Stomach (tissue), 9 donors: ENCODE results near the gene TMEM128. TPM values are rescaled to one million over a fixed set of nuclear protein-coding genes. Genes with fewer than 3 reads are reported as not detected.

ENCODE experiments used
- DNase-seq, 2 donors: peaks; one replicate each; pipeline versions ENCODE4 v3.0.0 to v3.0.0-alpha.2; 2013 to 2019
- H3K27ac ChIP-seq, 5 donors: fragments of 200-600 bp in 4 of 5; sonication (generic) in 4 of 5; one replicate each; pipeline ENCODE4 v1.5.1; 2013 to 2019; ENCODE audit warnings: mild to moderate bottlenecking in 1 of 5, moderate library complexity in 1 of 5
- H3K27me3 ChIP-seq, 3 donors: fragments of 200-600 bp; sonication (generic); one replicate each; pipeline ENCODE4 v1.5.1; 2017 to 2019; ENCODE audit warnings: mixed run types in 1 of 3
- H3K36me3 ChIP-seq, 4 donors: fragments of 200-600 bp; sonication (generic); 1 replicate in 3 of 4; 2 replicates in 1 of 4; pipeline ENCODE4 v1.5.1; 2016 to 2019
- H3K4me1 ChIP-seq, 4 donors: fragments of 200-600 bp; sonication (generic); one replicate each; pipeline ENCODE4 v1.5.1; 2016 to 2019
- H3K4me3 ChIP-seq, 4 donors: fragments of 200-600 bp; sonication (generic) in 3 of 4; one replicate each; pipeline ENCODE4 v1.5.1; 2016 to 2019; ENCODE audit warnings: mild to moderate bottlenecking in 1 of 4
- H3K9me3 ChIP-seq, 4 donors: fragments of 200-600 bp; sonication (generic); one replicate each; pipeline ENCODE4 v1.5.1; 2016 to 2019
- EP300 ChIP-seq: sonication (generic); formaldehyde crosslinking; IDR thresholded peaks from one replicate; pipeline ENCODE4 v1.6.1; 2017; ENCODE audit warnings: antibody characterized with exemption
- POLR2A ChIP-seq, 4 donors: fragments of 450-650 bp; IDR thresholded peaks; one replicate each; pipeline ENCODE4 v1.6.1; 2016; ENCODE audit warnings: antibody characterized with exemption in 4 of 4, control low read depth in 2 of 4, mild to moderate bottlenecking in 1 of 4, moderate library complexity in 1 of 4
- POLR2AphosphoS5 ChIP-seq, 3 donors: sonication (generic); formaldehyde crosslinking; IDR thresholded peaks; one replicate each; pipeline ENCODE4 v1.6.1; 2016; ENCODE audit warnings: antibody characterized with exemption in 3 of 3
- WGBS, 5 donors: extraction: QIAGEN DNeasy Blood & Tissue Kit in 3 of 5; methylation state at CpG; one replicate each; pipeline versions ENCODE4 v1.1.5 to v1.1.7; 2013 to 2018; 5-methylcytosine and 5-hydroxymethylcytosine counted together
- intact Hi-C: fragments of 100-400 bp; cut with DNase I; formaldehyde crosslinking; loops from one replicate; pipeline ENCODE4 v1.15.1; 2023; ENCODE audit warnings: low total_unique reads
- polyA plus RNA-seq, 3 donors: library from polyadenylated mRNA; stranded (reverse); fragments of 200-250 nt; gene quantifications; one replicate each; pipeline ENCODE4 v1.2.3, GENCODE V29; 2013
- total RNA-seq, 5 donors: library from RNA; depleted of rRNA; stranded (reverse); fragments of >200 nt; gene quantifications; one replicate each; pipeline versions ENCODE4 v1.1.0 to v1.2.3, GENCODE V29; 2014 to 2016
- TF ChIP-seq, protein P1 (sequence below), 7 experiments: fragments of 450-650 bp in 4 of 7; fragments of 200-600 bp in 3 of 7; sonication (generic) in 3 of 7; IDR thresholded peaks; one replicate each; pipeline ENCODE4 v1.5.1; 2016 to 2019; ENCODE audit warnings: antibody characterized with exemption in 7 of 7, control low read depth in 2 of 7, mild to moderate bottlenecking in 1 of 7
- donor health status: healthy with polysubstance abuse.
- donor health status: Bipolar disorder and iron deficiency.
- donor health status: healthy.

Gene TMEM128
- total and polyA plus RNA-seq, 8 donors: 0.29 to 46.3 (median 18.3) TPM

DNA sequence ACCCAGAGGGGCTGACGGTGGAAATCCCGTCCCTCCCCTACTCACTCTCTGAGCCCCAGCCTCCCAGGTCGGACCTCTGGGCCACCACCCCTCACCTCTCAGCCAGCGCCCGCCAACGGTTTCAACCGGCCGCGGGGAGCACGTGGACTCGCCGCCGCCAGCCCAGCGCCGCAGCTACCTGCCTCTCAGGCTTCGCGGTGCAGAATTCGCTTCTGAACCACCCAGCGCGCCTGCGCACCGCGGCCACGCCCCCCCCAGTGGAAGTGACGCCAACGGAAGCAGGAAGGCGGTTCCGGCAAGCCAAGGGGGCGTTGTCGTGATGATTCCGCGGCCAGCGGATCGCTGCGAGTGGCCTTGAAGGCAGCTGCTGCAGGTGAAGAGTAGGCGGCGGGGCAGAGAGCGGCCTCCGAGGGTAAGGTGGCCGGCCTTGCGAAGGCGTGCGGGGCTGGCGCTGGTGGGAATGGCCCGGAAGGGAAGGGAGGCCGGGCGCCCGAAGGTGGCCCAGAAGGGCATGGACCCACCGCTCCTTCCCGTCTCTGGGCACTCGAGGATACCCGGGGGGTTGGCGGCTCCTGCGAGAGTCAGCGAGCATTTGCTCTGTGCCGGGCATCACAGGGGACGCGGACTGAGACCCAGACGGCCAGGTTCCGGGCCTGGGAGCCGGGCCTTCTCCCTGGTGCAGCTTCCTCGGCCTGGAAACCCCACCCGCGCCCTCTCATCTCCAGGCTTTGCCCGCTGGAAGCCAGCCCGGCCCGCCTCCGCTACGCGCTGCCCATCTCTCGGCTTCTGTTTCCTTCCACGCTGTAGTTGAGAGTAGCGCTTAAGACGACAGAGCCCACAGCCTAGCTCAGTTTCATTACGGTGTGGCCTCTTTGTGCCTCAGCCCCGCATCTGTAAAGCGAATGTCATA, 42.2 kb upstream of the TMEM128 start, which contains the start of the genes LYAR and ZBTB49:
Gene LYAR (minus strand): TSS at position 214 of the 910 bp plus-strand sequence. CDS start 6,412 bp downstream, outside the sequence.
Gene ZBTB49 (plus strand): TSS at position 311 of the 910 bp plus-strand sequence. CDS start 9,695 bp downstream, outside the sequence.
- Histone ChIP-seq H3K36me3 (peaks cover 4 to 15% (median 14%) of the 10 kb centered on the region in 4 donors), H3K9me3 (no peaks in the 10 kb centered on the region), H3K27me3 (no peaks in the 10 kb centered on the region), H3K4me3 (peak within 1 kb of the TSS; percentile 77 to 100 (median 97)), H3K4me1 (peaks cover 14 to 38% (median 31%) of the 10 kb centered on the region in 4 donors), H3K27ac (peak within 1 kb of the TSS; percentile 60 to 88 (median 84))
- intact Hi-C loops: no loop called here
- WGBS, 5 donors: 0 to 1% (median 0%) methylated on average over 39 to 77 of the region's 77 CpGs
- TF ChIP-seq, protein P1, sequence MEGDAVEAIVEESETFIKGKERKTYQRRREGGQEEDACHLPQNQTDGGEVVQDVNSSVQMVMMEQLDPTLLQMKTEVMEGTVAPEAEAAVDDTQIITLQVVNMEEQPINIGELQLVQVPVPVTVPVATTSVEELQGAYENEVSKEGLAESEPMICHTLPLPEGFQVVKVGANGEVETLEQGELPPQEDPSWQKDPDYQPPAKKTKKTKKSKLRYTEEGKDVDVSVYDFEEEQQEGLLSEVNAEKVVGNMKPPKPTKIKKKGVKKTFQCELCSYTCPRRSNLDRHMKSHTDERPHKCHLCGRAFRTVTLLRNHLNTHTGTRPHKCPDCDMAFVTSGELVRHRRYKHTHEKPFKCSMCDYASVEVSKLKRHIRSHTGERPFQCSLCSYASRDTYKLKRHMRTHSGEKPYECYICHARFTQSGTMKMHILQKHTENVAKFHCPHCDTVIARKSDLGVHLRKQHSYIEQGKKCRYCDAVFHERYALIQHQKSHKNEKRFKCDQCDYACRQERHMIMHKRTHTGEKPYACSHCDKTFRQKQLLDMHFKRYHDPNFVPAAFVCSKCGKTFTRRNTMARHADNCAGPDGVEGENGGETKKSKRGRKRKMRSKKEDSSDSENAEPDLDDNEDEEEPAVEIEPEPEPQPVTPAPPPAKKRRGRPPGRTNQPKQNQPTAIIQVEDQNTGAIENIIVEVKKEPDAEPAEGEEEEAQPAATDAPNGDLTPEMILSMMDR (IDR thresholded peaks at IDR 0.05): no peak
- peak; percentile 83 to 96 (median 91) for TF ChIP-seq POLR2AphosphoS5 (IDR thresholded peaks at IDR 0.05)
- TF ChIP-seq POLR2A (IDR thresholded peaks at IDR 0.05): no peak
- TF ChIP-seq EP300: no peak
- DNase-seq: peak; percentile 96 to 98

DNA sequence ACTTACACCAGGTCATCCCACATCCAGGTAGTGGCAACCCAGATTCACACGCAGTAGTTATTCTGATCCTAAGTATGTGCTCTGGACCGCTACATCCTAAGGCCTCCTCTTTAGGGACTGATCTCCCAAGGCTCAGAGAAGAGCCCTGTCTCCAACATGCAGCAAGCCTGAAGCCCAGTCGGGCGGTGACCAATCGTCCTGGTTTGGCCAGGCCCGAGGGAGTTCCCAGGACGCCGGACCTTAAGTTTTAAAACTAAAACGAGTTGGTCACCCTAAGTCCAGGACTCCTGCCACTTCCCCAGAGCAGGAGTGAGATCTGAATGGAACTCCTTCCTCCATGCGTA, 41.5 kb upstream of the TMEM128 start:
- TF ChIP-seq, protein P1 (IDR thresholded peaks at IDR 0.05): no peak
- no peak for TF ChIP-seq EP300
- no peak for TF ChIP-seq POLR2A (IDR thresholded peaks at IDR 0.05)
- no peak for TF ChIP-seq POLR2AphosphoS5 (IDR thresholded peaks at IDR 0.05)
- DNase-seq: no peak
- peak overlapping the region; percentile 77 to 100 (median 97) for H3K4me3 ChIP-seq
- peak overlapping the region; percentile 60 to 88 (median 84) for H3K27ac ChIP-seq
- H3K27me3 ChIP-seq: no peaks in the 10 kb centered on the region
- H3K9me3 ChIP-seq: no peaks in the 10 kb centered on the region
- peaks cover 4 to 22% (median 20%) of the 10 kb centered on the region in 4 donors for H3K36me3 ChIP-seq
- intact Hi-C loops: no loop called here
- peaks cover 14 to 38% (median 31%) of the 10 kb centered on the region in 4 donors for H3K4me1 ChIP-seq
- 0 to 1% (median 1%) methylated on average over 10 of the region's 10 CpGs for WGBS, 5 donors

DNA sequence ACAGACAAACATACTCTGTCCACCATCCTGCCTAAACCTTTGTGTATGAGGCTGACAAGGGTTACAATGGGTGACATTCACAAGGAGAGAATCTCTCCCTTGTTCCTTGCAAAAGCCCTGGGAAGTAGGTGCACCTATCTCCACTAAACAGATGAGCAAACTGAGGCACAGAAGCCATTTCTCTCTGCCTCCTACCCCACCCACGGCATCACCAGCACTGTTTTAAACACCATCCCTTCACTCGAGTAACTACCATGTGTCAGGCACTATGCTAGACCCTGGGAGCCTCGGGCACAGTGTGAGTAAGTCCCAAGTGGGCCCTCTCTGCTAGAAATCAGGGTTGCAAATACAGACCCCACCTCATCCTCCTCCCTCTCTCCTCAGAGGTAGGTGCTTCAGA, 41.0 kb upstream of the TMEM128 start:
- Histone ChIP-seq H3K4me3 (peak overlapping the region; percentile 77 to 100 (median 97)), H3K4me1 (peaks cover 14 to 38% (median 31%) of the 10 kb centered on the region in 4 donors), H3K9me3 (no peaks in the 10 kb centered on the region), H3K27ac (peak overlapping the region in 2 of 5 donors; percentile 84 to 87), H3K27me3 (no peaks in the 10 kb centered on the region), H3K36me3 (peaks cover 4 to 27% (median 22%) of the 10 kb centered on the region in 4 donors)
- no peak for DNase-seq
- TF ChIP-seq POLR2AphosphoS5 (IDR thresholded peaks at IDR 0.05) (no peak), EP300 (no peak), POLR2A (IDR thresholded peaks at IDR 0.05) (no peak)
- TF ChIP-seq, protein P1 (IDR thresholded peaks at IDR 0.05): no peak
- 27 to 36% (median 32%) methylated on average over 3 of the region's 3 CpGs for WGBS, 5 donors
- intact Hi-C loops: no loop called here

DNA sequence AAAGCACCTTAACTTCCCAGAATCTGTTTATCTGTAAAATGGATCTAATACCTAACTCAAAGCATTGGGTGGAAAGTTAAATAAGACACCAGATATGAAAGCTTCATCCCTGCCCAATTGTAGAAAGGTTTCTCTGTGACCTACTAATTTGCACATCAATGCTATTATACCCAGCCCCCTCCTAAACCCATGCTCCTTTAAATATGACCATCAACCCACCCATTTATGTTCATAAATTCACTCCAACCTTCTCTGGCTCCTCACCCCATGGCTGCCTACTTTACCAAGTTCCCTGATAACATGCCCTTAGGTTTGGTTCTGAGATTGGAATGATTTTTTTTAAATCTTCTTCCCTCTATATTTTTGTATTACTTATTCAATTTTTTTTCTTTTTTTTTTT, 40.1 kb upstream of the TMEM128 start:
- no peak for DNase-seq
- intact Hi-C loops: no loop called here

More for the DNA sequence above, 40.1 kb upstream of the TMEM128 start:
- Histone ChIP-seq H3K27ac (no peak overlapping the region), H3K4me3 (no peak overlapping the region), H3K4me1 (peaks cover 14 to 38% (median 29%) of the 10 kb centered on the region in 4 donors), H3K9me3 (no peaks in the 10 kb centered on the region), H3K27me3 (no peaks in the 10 kb centered on the region), H3K36me3 (peaks cover 4 to 36% (median 30%) of the 10 kb centered on the region in 4 donors)
- no peak for TF ChIP-seq POLR2AphosphoS5 (IDR thresholded peaks at IDR 0.05)
